Omental fat pad (tissue), 4 donors: ENCODE measurements around the gene HLA-DRB5. TPM values are rescaled to one million over a fixed set of nuclear protein-coding genes. Genes with fewer than 3 reads are reported as not detected.

Experiments used
- ATAC-seq: fragments of 150-250 bp; one replicate; pipeline ENCODE4 v1.9.1; 2016; ENCODE audit warnings: mild to moderate bottlenecking, moderate library complexity; ENCODE audit not compliant: low FRiP score
- DNase-seq: peaks from one replicate; pipeline ENCODE4 v3.0.0-alpha.2; 2019; ENCODE audit warnings: low spot score
- CTCF ChIP-seq, 3 donors: fragments of 450-650 bp; IDR thresholded peaks; one replicate each; pipeline ENCODE4 v1.5.1; 2016 to 2017; ENCODE audit warnings: antibody characterized with exemption in 3 of 3, mild to moderate bottlenecking in 3 of 3, moderate library complexity in 2 of 3
- total RNA-seq, 4 donors: library from RNA; depleted of rRNA; stranded (reverse); fragments of >200 nt; gene quantifications; one replicate each; pipeline ENCODE4 v1.1.0, GENCODE V29; 2016

HLA-DRB5 gene
- total RNA-seq, 4 donors from 2014 or later: 1.6 to 50.9 (median 5.5) TPM; not detected in 1

GRCh38 chr6:32501016-32501415, 29.1 kb downstream of the HLA-DRB5 start:
- TF ChIP-seq CTCF (IDR thresholded peaks at IDR 0.05): no peak
- ATAC-seq: peak; percentile 54

GRCh38 chr6:32492351-32492750, 37.7 kb downstream of the HLA-DRB5 start:
- no peak for ATAC-seq
- no peak for DNase-seq
- TF ChIP-seq CTCF (IDR thresholded peaks at IDR 0.05): no peak

More at GRCh38 chr6:32501016-32501415, 29.1 kb downstream of the HLA-DRB5 start:
- DNase-seq: no peak

GRCh38 chr6:32491700-32492099, 38.4 kb downstream of the HLA-DRB5 start:
- ATAC-seq (no peak), DNase-seq (no peak)
- no peak for TF ChIP-seq CTCF (IDR thresholded peaks at IDR 0.05)

GRCh38 chr6:32488083-32488482, 42.0 kb downstream of the HLA-DRB5 start:
- DNase-seq: no peak
- ATAC-seq: peak; percentile 51
- no peak for TF ChIP-seq CTCF (IDR thresholded peaks at IDR 0.05)

GRCh38 chr6:32484614-32484998, 45.5 kb downstream of the HLA-DRB5 start:
- DNase-seq (no peak), ATAC-seq (no peak)
- TF ChIP-seq CTCF (IDR thresholded peaks at IDR 0.05): no peak

- TF ChIP-seq CTCF (IDR thresholded peaks at IDR 0.05): no peak
- DNase-seq (no peak), ATAC-seq (no peak)
Measured at GRCh38 chr6:32483968-32484613, 46.0 kb downstream of the HLA-DRB5 start.
